Measurements from ENCODE around the gene HSPG2.
"Not testable (repeated sequence)": the region's sequence is repeated elsewhere in the genome, so short reads cannot be mapped to it uniquely, and the experiment has no call there.

Gene HSPG2

DNA sequence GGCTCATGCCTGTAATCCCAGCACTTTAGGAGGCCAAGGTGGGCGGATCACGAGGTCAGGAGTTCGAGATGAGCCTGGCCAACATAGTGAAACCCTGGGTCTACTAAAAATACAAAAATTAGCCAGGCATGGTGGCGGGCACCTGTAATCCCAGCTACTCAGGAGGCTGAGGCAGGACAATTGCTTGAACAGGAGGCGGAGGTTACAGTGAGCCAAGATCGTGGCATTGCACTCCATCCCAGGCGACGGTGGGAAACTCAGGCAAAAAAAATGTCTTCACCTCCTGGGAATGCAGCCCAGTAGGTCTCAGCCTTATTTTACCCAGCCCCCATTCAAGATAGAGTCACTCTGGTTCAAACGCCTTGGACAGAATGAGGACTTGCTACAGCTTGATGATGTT, 151.3 kb downstream of the HSPG2 start:
- DNase-seq (ENCODE audit: low read depth in 2 of 2) = not testable (repeated sequence)

DNA sequence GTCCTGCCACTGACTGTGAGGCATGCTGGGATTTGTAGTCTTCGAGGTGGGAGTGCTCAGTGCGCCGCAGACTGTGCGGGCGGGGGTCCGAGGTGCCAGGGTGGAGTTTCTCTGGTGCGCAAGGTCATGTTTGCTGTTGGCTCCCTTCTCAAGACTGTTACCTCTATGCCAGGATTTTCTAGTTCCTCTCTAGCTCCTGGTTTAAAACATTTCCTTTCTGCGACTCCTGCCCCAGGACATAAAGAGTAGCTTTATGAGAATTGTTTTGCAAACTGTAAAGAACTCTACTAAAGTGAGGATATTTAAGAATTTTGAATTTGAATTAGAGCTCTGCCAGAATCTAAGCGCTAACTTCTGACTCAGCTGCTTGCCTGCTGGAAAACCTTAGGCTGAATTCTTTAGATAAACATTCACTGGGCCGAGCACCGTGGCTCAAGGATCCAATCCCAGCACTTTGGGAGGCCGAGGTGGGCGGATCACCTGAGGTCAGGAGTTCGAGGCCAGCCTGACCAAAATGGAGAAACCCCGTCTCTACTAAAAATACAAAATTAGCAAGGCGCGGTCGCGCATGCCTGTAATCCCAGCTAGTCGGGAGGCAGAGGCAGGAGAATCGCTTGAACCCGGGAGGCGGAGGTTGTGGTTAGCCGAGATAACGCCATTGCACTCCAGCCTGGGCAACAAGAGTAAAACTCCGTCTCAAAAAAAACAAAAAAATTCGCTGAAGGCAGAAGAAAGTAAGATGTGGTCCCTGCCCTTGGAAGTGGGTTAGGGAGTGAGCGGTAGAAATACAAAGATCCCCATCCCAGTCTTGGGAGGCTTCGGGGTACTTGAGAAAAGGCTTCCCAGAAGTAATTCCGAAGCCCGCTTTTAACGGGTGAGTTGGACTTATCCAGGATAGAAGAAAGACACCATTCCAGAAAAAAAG, 153.2 kb downstream of the HSPG2 start:
- no peak for DNase-seq (ENCODE audit: low read depth in 2 of 2)

DNA sequence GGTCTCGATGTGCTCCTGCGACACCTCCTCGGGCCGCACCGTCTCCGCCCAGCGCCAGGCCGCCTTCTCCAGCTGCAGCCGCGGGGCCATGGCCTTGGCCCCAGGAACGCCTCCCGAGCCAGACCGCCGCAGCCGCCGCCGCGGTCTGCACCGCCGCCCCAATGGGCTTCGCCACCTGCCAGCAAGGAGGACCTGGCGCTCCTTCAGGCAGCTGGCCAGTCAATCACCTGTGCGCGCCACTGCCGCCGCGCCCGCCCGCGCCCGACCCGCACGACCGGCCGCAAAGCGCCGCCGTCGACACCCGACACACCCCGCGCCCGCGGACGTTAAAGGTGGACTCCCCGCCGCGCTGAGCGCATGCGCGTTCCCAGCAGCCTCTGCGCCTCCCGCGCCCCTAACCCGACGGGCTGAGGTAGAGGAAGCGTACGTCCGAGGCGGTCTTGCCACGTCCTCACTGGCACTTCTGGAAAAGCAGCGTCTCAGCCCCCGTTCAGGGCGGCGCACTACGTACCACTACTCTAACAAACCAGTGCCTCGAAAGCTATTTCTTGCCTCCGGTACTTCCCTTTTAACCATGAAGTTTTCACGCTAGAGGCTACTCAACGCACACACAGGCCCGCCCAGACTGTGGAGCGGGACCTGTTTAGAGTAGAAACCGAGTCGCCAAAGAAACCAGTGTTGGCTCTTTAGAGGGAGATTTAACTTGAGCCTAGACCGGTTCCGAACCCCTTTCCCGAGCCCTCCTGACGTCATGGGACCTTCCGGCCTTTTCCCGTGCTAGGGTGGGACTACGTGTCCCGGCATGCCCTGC, 154.0 kb downstream of the HSPG2 start, which contains the start of gene USP48:
Gene USP48, minus strand, starts transcription at position 282 of the 811 bp plus-strand sequence. Its CDS starts 192 bp downstream, at position 90.
- DNase-seq (ENCODE audit: low read depth in 2 of 2) = peak; percentile 89 to 91

DNA sequence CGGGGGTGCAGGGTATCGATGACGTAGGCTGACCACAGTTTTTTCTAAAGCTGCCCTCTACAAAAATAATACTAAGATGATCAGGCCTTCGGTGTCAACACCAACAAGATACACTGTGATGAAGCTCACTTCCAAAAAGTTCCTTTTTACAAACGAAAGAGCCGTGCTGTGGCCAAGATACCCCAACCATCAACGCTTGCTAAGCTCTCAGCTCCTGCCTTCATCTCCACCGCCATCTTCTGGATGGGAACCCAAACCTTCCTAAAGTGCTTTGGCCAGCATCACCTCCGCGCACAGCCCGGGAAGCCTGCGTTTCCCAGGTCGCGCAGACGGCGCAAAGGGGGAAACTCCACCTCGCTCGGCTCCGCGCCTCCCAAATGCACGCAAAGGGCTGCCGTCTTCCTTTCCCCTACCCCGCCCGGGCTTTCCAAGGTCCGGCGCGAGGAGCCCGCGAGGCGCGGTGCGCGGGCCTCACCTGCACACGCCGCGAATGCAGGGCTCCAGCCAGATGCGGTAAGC, 154.7 kb downstream of the HSPG2 start:
- peak; percentile 4 to 6 for DNase-seq (ENCODE audit: low read depth in 2 of 2)

GRCh38 chr1:21781815-21782348, 155.2 kb downstream of the HSPG2 start:
- no peak for DNase-seq (ENCODE audit: low read depth in 2 of 2)

DNA sequence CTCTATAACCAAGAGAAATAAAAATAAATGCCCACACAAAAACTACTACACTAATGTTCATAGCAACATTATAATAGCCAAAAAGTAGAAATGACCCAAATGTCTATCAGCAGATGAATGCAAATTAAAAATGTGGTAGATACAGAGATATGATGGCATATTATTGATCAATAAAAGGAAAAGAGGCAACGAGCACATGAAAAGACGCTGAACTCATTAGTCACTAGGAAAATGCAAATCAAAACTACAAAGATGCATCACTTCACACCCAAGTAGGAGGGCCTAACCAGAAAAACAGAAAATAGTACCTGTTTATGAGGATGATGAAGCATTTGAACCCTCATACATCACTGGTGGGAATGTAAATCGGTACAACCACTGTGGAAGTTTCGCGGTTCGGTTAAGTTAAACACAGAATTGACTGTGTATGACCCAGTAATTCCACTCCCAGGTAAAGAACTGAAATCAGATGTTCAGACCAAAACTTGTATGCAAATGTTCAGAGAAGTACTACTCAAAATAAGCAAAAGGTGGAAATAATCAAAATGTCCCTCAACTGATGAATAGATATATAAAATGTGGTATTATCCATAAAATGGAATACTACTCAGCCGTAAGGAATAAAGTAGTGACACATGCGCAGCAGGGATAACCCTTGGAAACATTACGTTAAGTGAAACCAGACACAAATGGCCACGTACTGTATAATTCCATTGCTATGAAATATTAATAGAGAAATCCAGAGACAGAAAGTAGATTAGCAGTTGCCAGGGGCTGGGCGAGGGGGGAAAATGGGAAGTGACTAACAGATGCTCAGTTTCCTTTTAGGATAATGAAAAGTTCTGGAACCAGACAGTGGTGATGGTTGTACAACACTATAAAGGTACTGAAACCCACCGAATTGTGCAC, 157.2 kb downstream of the HSPG2 start:
- no peak for DNase-seq (ENCODE audit: low read depth in 2 of 2)

DNA sequence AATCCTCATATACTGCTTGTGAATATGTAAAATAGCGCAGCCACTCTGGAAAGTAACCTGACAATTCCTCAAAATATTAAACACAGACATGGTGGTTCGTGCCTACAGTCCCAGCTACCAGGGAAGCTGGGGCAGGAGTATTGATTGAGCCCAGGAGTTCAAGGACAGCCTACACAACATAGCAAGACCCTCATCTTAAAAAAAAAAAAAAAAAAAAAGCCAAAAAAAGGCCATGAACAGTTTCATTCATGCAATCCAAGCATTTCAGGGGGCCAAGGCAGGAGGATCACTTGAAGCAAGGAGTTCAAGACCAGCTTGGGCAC, 158.7 kb downstream of the HSPG2 start:
- DNase-seq (ENCODE audit: low read depth in 2 of 2) = no peak

- DNase-seq (ENCODE audit: low read depth in 2 of 2) = not testable (repeated sequence)
Observed at GRCh38 chr1:21776925-21777324, 160.2 kb downstream of the HSPG2 start.

- no peak for DNase-seq (ENCODE audit: low read depth in 2 of 2)
Observed at GRCh38 chr1:21775985-21776562, 161.0 kb downstream of the HSPG2 start.

DNA sequence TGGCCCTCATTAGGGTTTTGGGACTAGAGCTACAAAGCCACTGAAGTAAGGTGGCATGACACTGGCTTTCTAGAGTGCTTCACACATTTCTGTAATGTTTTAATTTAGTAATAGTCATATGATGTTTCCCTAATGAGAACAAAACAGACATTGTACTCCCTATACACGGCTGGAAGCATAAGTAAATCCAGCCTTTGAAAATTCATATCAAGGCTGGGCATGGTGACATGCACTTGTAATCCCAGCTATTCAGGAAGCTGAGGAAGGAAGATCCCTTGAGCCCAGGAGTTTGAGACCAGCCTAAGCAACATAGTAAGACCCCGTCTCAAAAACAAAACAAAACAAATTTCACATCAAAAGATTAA, 161.6 kb downstream of the HSPG2 start:
- DNase-seq (ENCODE audit: low read depth in 2 of 2) = no peak

GRCh38 chr1:21774835-21775549, 162.1 kb downstream of the HSPG2 start:
- DNase-seq (ENCODE audit: low read depth in 2 of 2) = no peak

- no peak for DNase-seq (ENCODE audit: low read depth in 2 of 2)
Observed at GRCh38 chr1:21773585-21773984, 163.5 kb downstream of the HSPG2 start.
